Measurements from ENCODE around the gene TOM1L2.

The TOM1L2 gene

DNA sequence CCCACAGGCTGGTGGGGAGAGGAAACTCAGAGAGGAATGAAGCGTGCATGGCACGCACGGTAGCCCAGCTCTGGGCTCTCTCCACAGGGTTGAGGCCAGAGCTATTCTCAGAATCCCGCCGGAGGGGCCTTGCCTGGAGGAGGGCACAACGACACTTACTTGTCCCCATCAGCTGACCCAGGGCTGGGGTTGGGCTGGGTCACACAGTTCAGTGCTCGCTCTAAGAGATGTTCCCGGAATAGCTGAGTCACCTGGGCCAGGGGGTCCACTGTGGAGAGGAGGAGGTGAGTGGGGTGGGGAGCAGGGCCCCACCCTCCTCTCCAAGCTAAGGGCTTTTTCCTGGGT lies 157.2 kb downstream of the TOM1L2 start:
- Histone ChIP-seq H3K4me3 (ENCODE audit: low read length) (no peak overlapping the region), H3K27me3 (replicated peaks; ENCODE audit: insufficient read depth, low read length) (no peaks in the 10 kb centered on the region), H3K9me2 (replicated peaks; ENCODE audit: insufficient read depth, low read length) (no peaks in the 10 kb centered on the region), H3K4me2 (ENCODE audit: low read depth, low read length) (no peak overlapping the region), H4K20me1 (ENCODE audit: insufficient read depth, low read length) (no peaks in the 10 kb centered on the region), H3K9ac (ENCODE audit: low read length) (no peak overlapping the region), H3K4me1 (ENCODE audit: low read length) (0 out of 2 replicates have a peak, but pooled peaks cover 1% of the 10 kb centered on the region), H3K27ac (ENCODE audit: low read length) (no peak overlapping the region), H3K36me3 (replicated peaks; ENCODE audit: insufficient read depth, low read length) (peaks cover 5% of the 10 kb centered on the region), H3K79me2 (ENCODE audit: low read length) (peaks cover 8% of the 10 kb centered on the region), H3K9me3 (replicated peaks; ENCODE audit: insufficient read depth, low read length) (no peaks in the 10 kb centered on the region), H2AFZ (ENCODE audit: low read length) (no peak overlapping the region), H3F3A (ENCODE audit: insufficient read depth, low read length) (peaks cover 7% of the 10 kb centered on the region)
- no peak for TF ChIP-seq EZH2phosphoT487 (IDR thresholded peaks at IDR 0.05; ENCODE audit: low read length)
- TF ChIP-seq EZH2 (optimal IDR thresholded peaks at IDR 0.05; ENCODE audit: low read depth, low read length), result no peak
- TF ChIP-seq, protein P1, sequence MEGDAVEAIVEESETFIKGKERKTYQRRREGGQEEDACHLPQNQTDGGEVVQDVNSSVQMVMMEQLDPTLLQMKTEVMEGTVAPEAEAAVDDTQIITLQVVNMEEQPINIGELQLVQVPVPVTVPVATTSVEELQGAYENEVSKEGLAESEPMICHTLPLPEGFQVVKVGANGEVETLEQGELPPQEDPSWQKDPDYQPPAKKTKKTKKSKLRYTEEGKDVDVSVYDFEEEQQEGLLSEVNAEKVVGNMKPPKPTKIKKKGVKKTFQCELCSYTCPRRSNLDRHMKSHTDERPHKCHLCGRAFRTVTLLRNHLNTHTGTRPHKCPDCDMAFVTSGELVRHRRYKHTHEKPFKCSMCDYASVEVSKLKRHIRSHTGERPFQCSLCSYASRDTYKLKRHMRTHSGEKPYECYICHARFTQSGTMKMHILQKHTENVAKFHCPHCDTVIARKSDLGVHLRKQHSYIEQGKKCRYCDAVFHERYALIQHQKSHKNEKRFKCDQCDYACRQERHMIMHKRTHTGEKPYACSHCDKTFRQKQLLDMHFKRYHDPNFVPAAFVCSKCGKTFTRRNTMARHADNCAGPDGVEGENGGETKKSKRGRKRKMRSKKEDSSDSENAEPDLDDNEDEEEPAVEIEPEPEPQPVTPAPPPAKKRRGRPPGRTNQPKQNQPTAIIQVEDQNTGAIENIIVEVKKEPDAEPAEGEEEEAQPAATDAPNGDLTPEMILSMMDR (IDR thresholded peaks at IDR 0.05; ENCODE audit: low read length), result no peak
- no peak for DNase-seq

- 0 out of 2 replicates have a peak, but pooled peaks cover 3% of the 10 kb centered on the region for H3K79me2 ChIP-seq (ENCODE audit: low read length)
- H3K4me2 ChIP-seq (ENCODE audit: low read depth, low read length), result no peak overlapping the region
- no peak overlapping the region for H2AFZ ChIP-seq (ENCODE audit: low read length)
- H3K4me1 ChIP-seq (ENCODE audit: low read length), result 0 out of 2 replicates have a peak, but pooled peaks cover 4% of the 10 kb centered on the region
- H3F3A ChIP-seq (ENCODE audit: insufficient read depth, low read length), result peaks cover 11% of the 10 kb centered on the region
- H3K4me3 ChIP-seq (ENCODE audit: low read length), result no peak overlapping the region
- no peaks in the 10 kb centered on the region for H3K9me3 ChIP-seq (replicated peaks; ENCODE audit: insufficient read depth, low read length)
- no peaks in the 10 kb centered on the region for H3K27me3 ChIP-seq (replicated peaks; ENCODE audit: insufficient read depth, low read length)
- peaks cover 5% of the 10 kb centered on the region for H3K36me3 ChIP-seq (replicated peaks; ENCODE audit: insufficient read depth, low read length)
- no peak for DNase-seq
- no peak overlapping the region for H3K9ac ChIP-seq (ENCODE audit: low read length)
- no peak overlapping the region for H3K27ac ChIP-seq (ENCODE audit: low read length)
- H3K9me2 ChIP-seq (replicated peaks; ENCODE audit: insufficient read depth, low read length), result no peaks in the 10 kb centered on the region
- no peaks in the 10 kb centered on the region for H4K20me1 ChIP-seq (ENCODE audit: insufficient read depth, low read length)
- TF ChIP-seq, protein P1 (IDR thresholded peaks at IDR 0.05; ENCODE audit: low read length), result no peak
- TF ChIP-seq EZH2 (optimal IDR thresholded peaks at IDR 0.05; ENCODE audit: low read depth, low read length) (no peak), EZH2phosphoT487 (IDR thresholded peaks at IDR 0.05; ENCODE audit: low read length) (no peak)
These were observed 157.8 kb downstream of the TOM1L2 start for GRCh38 chr17:17814162-17815061.

- no peak overlapping the region for H3K9ac ChIP-seq (ENCODE audit: low read length)
- H3K4me3 ChIP-seq (ENCODE audit: low read length), result no peak overlapping the region
- H3K36me3 ChIP-seq (replicated peaks; ENCODE audit: insufficient read depth, low read length), result peaks cover 5% of the 10 kb centered on the region
- no peaks in the 10 kb centered on the region for H4K20me1 ChIP-seq (ENCODE audit: insufficient read depth, low read length)
- H3K27ac ChIP-seq (ENCODE audit: low read length), result no peak overlapping the region
- no peaks in the 10 kb centered on the region for H3K79me2 ChIP-seq (ENCODE audit: low read length)
- H3K4me1 ChIP-seq (ENCODE audit: low read length), result peaks cover 8% of the 10 kb centered on the region
- H3K9me2 ChIP-seq (replicated peaks; ENCODE audit: insufficient read depth, low read length), result no peaks in the 10 kb centered on the region
- no peak for TF ChIP-seq EZH2phosphoT487 (IDR thresholded peaks at IDR 0.05; ENCODE audit: low read length)
- TF ChIP-seq, protein P1 (IDR thresholded peaks at IDR 0.05; ENCODE audit: low read length), result no peak
- TF ChIP-seq EZH2 (optimal IDR thresholded peaks at IDR 0.05; ENCODE audit: low read depth, low read length), result no peak
- DNase-seq, result no peak
- H3K9me3 ChIP-seq (replicated peaks; ENCODE audit: insufficient read depth, low read length), result no peaks in the 10 kb centered on the region
- no peaks in the 10 kb centered on the region for H3K27me3 ChIP-seq (replicated peaks; ENCODE audit: insufficient read depth, low read length)
- no peak overlapping the region for H3K4me2 ChIP-seq (ENCODE audit: low read depth, low read length)
- H3F3A ChIP-seq (ENCODE audit: insufficient read depth, low read length), result peaks cover 17% of the 10 kb centered on the region
- no peak overlapping the region for H2AFZ ChIP-seq (ENCODE audit: low read length)
These were observed 158.5 kb downstream of the TOM1L2 start for GRCh38 chr17:17813725-17814095.

Data from MM.1S (cell line).